Lung (tissue), 12 donors: Measurements from ENCODE around the gene AFAP1L1. TPM values are rescaled to one million over a fixed set of nuclear protein-coding genes. Genes with fewer than 3 reads are reported as not detected.

ENCODE experiments used
- ATAC-seq: fragments of 200-7000 bp; cut with Tn5 transposase; one replicate; pipeline ENCODE4 v1.9.1; 2020; ENCODE audit warnings: moderate number of reproducible peaks; ENCODE audit not compliant: insufficient read depth, low FRiP score
- DNase-seq, 3 donors: peaks; one replicate each; pipeline ENCODE4 v3.0.0-alpha.2; 2013 to 2017
- H3K27ac ChIP-seq, 2 donors: one replicate each; pipeline ENCODE4 v1.5.1; 2013; ENCODE audit warnings: mild to moderate bottlenecking in 2 of 2, moderate library complexity in 2 of 2, control low read depth in 1 of 2, inconsistent platforms in 1 of 2, low read depth in 1 of 2, low read length in 1 of 2
- H3K27me3 ChIP-seq, 3 donors: one replicate each; pipeline ENCODE4 v1.5.1; 2013; ENCODE audit warnings: low read length in 2 of 3; ENCODE audit not compliant: control insufficient read depth in 3 of 3, insufficient read depth in 3 of 3
- H3K36me3 ChIP-seq, 4 donors: one replicate each; pipeline ENCODE4 v1.5.1; 2013; ENCODE audit warnings: low read length in 4 of 4, mild to moderate bottlenecking in 1 of 4, moderate library complexity in 1 of 4; ENCODE audit not compliant: control insufficient read depth in 4 of 4, insufficient read depth in 4 of 4
- H3K4me1 ChIP-seq, 5 donors: one replicate each; pipeline ENCODE4 v1.5.1; 2013; ENCODE audit warnings: low read length in 5 of 5, mild to moderate bottlenecking in 2 of 5, moderate library complexity in 1 of 5; ENCODE audit not compliant: control insufficient read depth in 5 of 5, insufficient read depth in 5 of 5
- H3K4me3 ChIP-seq: one replicate; pipeline ENCODE4 v1.5.1; 2013; ENCODE audit warnings: mild to moderate bottlenecking, control low read depth, moderate library complexity
- H3K9ac ChIP-seq, 2 donors: one replicate each; pipeline ENCODE4 v1.5.1; 2013; ENCODE audit warnings: low read length in 2 of 2, control low read depth in 1 of 2; ENCODE audit not compliant: insufficient read depth in 1 of 2
- H3K9me3 ChIP-seq, 4 donors: one replicate each; pipeline ENCODE4 v1.5.1; 2013; ENCODE audit warnings: low read length in 3 of 4, mild to moderate bottlenecking in 1 of 4, moderate library complexity in 1 of 4; ENCODE audit not compliant: control insufficient read depth in 4 of 4, insufficient read depth in 3 of 4
- WGBS, 2 donors: extraction: QIAGEN DNeasy Blood & Tissue Kit; methylation state at CpG; one replicate each; pipeline ENCODE4 v1.1.7; 2013; 5-methylcytosine and 5-hydroxymethylcytosine counted together
- polyA plus RNA-seq, 2 donors: library from polyadenylated mRNA; stranded (reverse); fragments of 200-250 nt; gene quantifications; one replicate each; pipeline ENCODE4 v1.2.1, GENCODE V29; 2013
- total RNA-seq, 2 donors: library from RNA; depleted of rRNA in 1 of 2; stranded (reverse); fragments of >200 nt in 1 of 2; gene quantifications; one replicate each; pipeline ENCODE4 v1.2.1, GENCODE V29; 2014 to 2021
- TF ChIP-seq, protein P1 (sequence below): IDR thresholded peaks from 2 replicates; pipeline ENCODE4 v1.5.1; 2012; ENCODE audit warnings: mild to moderate bottlenecking; ENCODE audit errors: control extremely low read depth, extremely low read depth
- donor health status: control.
- donor health status: control.
- donor health status: Bipolar disorder and iron deficiency.
- donor health status: healthy.
- donor health status: DM: yes; HTN: yes; CAD: no.

The AFAP1L1 gene
- total and polyA plus RNA-seq, 4 donors = 9.8 to 40.6 (median 18.1) TPM

DNA sequence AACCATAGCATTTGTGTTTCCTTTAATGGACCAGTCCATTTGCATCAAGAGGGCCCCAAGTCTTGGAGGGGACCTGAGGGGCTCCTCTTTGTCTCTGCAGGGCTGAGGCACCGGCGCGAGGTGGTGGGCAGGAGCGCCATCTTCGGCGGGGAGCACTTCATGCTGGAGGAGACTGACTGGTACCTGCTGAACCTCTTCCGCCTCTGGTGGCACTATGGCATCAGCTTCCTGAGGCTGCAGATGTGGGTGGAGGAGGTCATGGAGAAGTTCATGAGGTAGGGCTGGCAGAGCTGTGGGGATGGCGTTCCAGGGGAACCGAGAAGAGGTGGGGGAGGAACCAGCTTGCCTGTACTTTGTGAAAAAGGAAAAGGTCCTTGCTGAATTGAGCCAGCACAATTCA, 92.3 kb downstream of the AFAP1L1 start:
- Histone ChIP-seq H3K27me3 (no peaks in the 10 kb centered on the region), H3K27ac (no peak overlapping the region), H3K9ac (no peak overlapping the region), H3K4me1 (peaks cover 0 to 12% (median 0%) of the 10 kb centered on the region in 5 donors), H3K36me3 (no peaks in the 10 kb centered on the region), H3K9me3 (no peaks in the 10 kb centered on the region), H3K4me3 (no peak overlapping the region)
- TF ChIP-seq, protein P1, sequence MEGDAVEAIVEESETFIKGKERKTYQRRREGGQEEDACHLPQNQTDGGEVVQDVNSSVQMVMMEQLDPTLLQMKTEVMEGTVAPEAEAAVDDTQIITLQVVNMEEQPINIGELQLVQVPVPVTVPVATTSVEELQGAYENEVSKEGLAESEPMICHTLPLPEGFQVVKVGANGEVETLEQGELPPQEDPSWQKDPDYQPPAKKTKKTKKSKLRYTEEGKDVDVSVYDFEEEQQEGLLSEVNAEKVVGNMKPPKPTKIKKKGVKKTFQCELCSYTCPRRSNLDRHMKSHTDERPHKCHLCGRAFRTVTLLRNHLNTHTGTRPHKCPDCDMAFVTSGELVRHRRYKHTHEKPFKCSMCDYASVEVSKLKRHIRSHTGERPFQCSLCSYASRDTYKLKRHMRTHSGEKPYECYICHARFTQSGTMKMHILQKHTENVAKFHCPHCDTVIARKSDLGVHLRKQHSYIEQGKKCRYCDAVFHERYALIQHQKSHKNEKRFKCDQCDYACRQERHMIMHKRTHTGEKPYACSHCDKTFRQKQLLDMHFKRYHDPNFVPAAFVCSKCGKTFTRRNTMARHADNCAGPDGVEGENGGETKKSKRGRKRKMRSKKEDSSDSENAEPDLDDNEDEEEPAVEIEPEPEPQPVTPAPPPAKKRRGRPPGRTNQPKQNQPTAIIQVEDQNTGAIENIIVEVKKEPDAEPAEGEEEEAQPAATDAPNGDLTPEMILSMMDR = no peak
- ATAC-seq (no peak), DNase-seq (no peak)
- whole genome bisulfite sequencing, 2 donors = 94 to 96% methylated on average over 9 of the region's 9 CpGs

DNA sequence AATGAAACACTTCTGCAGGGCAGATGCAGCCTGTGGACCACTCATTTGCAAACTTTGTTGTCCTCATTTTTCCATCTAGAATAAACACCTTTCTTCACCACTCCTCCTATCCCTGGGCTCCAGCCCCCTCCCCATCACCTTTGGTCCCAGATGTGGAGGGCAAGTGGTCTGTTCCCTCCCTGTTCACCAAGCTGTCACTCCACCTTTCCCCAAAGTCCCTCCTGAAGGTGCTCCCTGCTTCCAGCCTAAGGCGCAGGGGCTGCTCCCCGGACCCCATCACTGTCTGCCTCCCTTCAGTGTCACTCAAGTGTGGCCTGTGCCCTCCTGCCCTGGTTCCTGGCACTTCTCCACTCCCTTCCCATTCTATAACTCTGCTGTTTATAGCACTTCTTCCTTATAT, 93.1 kb downstream of the AFAP1L1 start:
- Histone ChIP-seq H3K36me3 (no peaks in the 10 kb centered on the region), H3K9me3 (no peaks in the 10 kb centered on the region), H3K27me3 (no peaks in the 10 kb centered on the region), H3K4me1 (peaks cover 0 to 4% (median 0%) of the 10 kb centered on the region in 5 donors), H3K4me3 (no peak overlapping the region), H3K27ac (no peak overlapping the region), H3K9ac (no peak overlapping the region)
- no peak for DNase-seq
- 93 to 96% methylated on average over 2 of the region's 2 CpGs for WGBS, 2 donors
- TF ChIP-seq, protein P1 = no peak
- ATAC-seq = no peak

- ATAC-seq = no peak
- no peak for DNase-seq
- WGBS, 2 donors = 83 to 86% methylated on average over 6 of the region's 6 CpGs
Observed at GRCh38 chr5:149365418-149365817, 93.8 kb downstream of the AFAP1L1 start.

More at GRCh38 chr5:149365418-149365817, 93.8 kb downstream of the AFAP1L1 start:
- H3K27me3 ChIP-seq = no peaks in the 10 kb centered on the region
- H3K4me3 ChIP-seq = no peak overlapping the region
- H3K9ac ChIP-seq = no peak overlapping the region
- no peaks in the 10 kb centered on the region for H3K36me3 ChIP-seq
- no peaks in the 10 kb centered on the region for H3K9me3 ChIP-seq
- H3K4me1 ChIP-seq = peaks cover 0 to 4% (median 0%) of the 10 kb centered on the region in 5 donors
- no peak overlapping the region for H3K27ac ChIP-seq
- TF ChIP-seq, protein P1 = no peak
